ENCODE measurements around the gene SFI1. TPM values are rescaled to one million over a fixed set of nuclear protein-coding genes. Genes with fewer than 3 reads are reported as not detected.

The SFI1 gene
- total and polyA plus RNA-seq, 7 donors, result 6.5 to 40.9 (median 17.5) TPM

DNA sequence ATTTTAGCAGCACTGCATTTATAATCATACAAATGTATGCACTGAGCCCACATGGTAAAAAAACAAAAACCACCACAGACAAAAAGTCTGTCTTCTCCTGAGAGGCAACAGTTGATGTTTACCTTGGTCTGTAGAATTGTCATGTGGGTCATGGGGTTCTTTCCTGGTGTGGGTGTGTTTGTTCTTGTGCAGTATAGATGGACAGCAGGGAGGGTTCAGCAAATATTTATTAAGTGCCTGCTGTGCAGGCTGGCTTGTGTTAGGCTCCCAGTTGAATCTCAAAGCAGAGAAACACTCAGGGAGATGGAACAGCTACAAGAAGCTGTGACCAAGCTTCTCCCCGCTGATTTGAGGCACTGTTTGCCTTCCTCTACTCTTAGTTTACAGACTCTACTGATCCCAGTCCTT lies 83.5 kb downstream of the SFI1 start:
- no peaks in the 10 kb centered on the region for H3K9me3 ChIP-seq
- peaks cover 0 to 38% (median 2%) of the 10 kb centered on the region in 4 donors for H3K36me3 ChIP-seq
- 55 to 73% methylated on average over 1 of the region's 1 CpG for WGBS, 2 donors
- no peak for TF ChIP-seq EP300 (IDR thresholded peaks at IDR 0.05)
- TF ChIP-seq, protein P1, sequence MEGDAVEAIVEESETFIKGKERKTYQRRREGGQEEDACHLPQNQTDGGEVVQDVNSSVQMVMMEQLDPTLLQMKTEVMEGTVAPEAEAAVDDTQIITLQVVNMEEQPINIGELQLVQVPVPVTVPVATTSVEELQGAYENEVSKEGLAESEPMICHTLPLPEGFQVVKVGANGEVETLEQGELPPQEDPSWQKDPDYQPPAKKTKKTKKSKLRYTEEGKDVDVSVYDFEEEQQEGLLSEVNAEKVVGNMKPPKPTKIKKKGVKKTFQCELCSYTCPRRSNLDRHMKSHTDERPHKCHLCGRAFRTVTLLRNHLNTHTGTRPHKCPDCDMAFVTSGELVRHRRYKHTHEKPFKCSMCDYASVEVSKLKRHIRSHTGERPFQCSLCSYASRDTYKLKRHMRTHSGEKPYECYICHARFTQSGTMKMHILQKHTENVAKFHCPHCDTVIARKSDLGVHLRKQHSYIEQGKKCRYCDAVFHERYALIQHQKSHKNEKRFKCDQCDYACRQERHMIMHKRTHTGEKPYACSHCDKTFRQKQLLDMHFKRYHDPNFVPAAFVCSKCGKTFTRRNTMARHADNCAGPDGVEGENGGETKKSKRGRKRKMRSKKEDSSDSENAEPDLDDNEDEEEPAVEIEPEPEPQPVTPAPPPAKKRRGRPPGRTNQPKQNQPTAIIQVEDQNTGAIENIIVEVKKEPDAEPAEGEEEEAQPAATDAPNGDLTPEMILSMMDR (IDR thresholded peaks at IDR 0.05), result no peak
- no peak for TF ChIP-seq POLR2AphosphoS5 (IDR thresholded peaks at IDR 0.05)
- TF ChIP-seq POLR2A (IDR thresholded peaks at IDR 0.05), result no peak
- H3K27ac ChIP-seq, result no peak overlapping the region
- no peak overlapping the region for H3K4me3 ChIP-seq
- DNase-seq, result no peak
- H3K4me1 ChIP-seq, result no peaks in the 10 kb centered on the region
- intact Hi-C loops (cut with DNase I), result no loop called here
- H3K27me3 ChIP-seq, result no peaks in the 10 kb centered on the region

DNA sequence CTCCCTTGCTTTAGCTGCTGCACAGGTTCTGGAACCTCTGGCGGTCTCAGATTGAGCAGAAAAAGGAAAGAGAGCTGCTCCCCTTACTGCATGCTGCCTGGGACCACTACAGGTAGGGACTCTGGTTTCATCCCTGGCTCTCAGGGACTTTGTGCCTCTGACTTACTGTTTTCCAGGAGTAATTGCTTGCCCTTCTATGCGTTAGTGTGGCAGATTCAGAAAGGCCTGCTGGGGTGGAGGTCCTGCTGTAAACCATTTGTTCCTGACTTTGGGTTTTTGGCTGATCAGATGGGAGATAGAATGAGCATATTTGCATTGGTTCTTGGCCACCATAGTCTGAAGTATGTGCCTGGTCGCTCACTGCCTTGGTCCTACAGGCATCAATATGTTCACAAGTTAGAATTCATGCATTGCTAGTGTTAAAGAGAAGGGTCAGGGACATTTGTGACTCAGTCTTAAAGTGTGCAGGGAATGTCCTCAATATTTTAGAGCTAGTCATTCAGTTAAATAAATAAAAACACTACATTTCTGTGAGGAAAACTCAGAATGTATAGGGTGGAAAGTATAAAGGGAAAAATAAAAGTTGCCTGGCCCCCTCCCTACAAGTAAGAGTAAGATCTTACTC lies 87.6 kb downstream of the SFI1 start:
- no peak overlapping the region for H3K27ac ChIP-seq
- WGBS, 2 donors, result 93 to 96% methylated on average over 3 of the region's 3 CpGs
- no peaks in the 10 kb centered on the region for H3K4me1 ChIP-seq
- H3K27me3 ChIP-seq, result no peaks in the 10 kb centered on the region
- intact Hi-C loops (cut with DNase I), result no loop called here
- peaks cover 12 to 40% (median 19%) of the 10 kb centered on the region in 4 donors for H3K36me3 ChIP-seq
- DNase-seq, result no peak
- no peaks in the 10 kb centered on the region for H3K9me3 ChIP-seq
- TF ChIP-seq POLR2A (IDR thresholded peaks at IDR 0.05) (no peak), POLR2AphosphoS5 (IDR thresholded peaks at IDR 0.05) (no peak), EP300 (IDR thresholded peaks at IDR 0.05) (no peak)
- TF ChIP-seq, protein P1 (IDR thresholded peaks at IDR 0.05), result no peak
- H3K4me3 ChIP-seq, result no peak overlapping the region

DNA sequence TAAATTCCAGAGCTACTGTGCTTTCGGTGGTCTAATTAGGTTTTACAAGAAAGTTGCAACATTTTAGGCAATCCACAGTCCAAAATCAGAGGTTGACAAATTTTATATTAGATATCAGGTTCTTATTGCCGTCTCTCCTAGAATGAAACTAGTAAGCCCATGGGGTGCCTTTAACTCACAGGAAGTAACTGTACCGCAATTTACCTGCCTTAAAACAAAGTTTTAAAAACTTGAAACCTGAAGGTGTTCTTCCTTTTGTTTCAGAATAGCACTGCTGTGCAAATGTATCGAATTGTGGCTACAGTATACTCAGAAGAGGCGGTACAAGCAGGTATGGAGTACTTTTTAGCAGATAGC lies 88.4 kb downstream of the SFI1 start:
- TF ChIP-seq, protein P1 (IDR thresholded peaks at IDR 0.05), result no peak
- no peak for TF ChIP-seq POLR2AphosphoS5 (IDR thresholded peaks at IDR 0.05)
- no peak for TF ChIP-seq POLR2A (IDR thresholded peaks at IDR 0.05)
- TF ChIP-seq EP300 (IDR thresholded peaks at IDR 0.05), result no peak
- Histone ChIP-seq H3K27ac (no peak overlapping the region), H3K27me3 (no peaks in the 10 kb centered on the region), H3K9me3 (no peaks in the 10 kb centered on the region), H3K4me3 (no peak overlapping the region), H3K36me3 (peaks cover 12 to 45% (median 21%) of the 10 kb centered on the region in 4 donors), H3K4me1 (no peaks in the 10 kb centered on the region)
- WGBS, 2 donors, result 89 to 96% methylated on average over 5 of the region's 5 CpGs
- intact Hi-C loops (cut with DNase I), result no loop called here
- DNase-seq, result no peak

DNA sequence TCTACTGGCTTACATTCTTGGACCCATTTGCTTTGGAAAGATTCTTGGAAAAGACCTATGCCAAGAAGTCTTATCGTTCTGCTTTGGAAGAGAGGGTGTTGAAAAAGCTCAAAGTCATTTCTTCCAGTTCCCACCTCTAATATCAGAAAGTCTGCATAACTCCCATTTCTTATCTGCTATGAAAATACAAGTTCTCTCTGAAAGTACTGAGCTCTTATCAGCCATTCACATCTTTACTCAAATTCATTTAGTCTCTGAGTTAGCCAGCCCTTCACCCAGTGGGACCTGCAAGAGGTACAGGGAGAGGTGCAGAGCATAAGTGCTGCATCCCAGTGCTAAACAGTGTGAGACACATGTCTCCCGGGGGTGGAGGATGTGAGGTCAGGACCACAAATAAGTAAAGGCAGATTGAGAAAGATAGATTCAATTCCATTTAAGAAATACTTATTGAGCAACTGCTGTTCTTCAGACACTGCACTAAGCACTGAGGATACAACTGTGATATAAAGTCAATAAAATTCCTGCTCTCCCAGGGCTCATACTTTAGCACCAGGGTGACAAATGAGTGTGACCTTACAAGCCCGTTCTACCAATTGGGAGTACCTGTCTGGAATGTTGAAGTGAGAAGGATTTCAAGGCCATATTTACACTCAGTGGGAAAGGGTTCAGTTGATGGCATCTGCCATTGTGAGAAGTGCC lies 89.0 kb downstream of the SFI1 start:
- WGBS, 2 donors, result 75 to 79% methylated on average over 3 of the region's 3 CpGs
- TF ChIP-seq, protein P1 (IDR thresholded peaks at IDR 0.05), result no peak
- TF ChIP-seq POLR2A (IDR thresholded peaks at IDR 0.05) (no peak), EP300 (IDR thresholded peaks at IDR 0.05) (no peak), POLR2AphosphoS5 (IDR thresholded peaks at IDR 0.05) (no peak)
- peaks cover 12 to 45% (median 21%) of the 10 kb centered on the region in 4 donors for H3K36me3 ChIP-seq
- H3K4me3 ChIP-seq, result no peak overlapping the region
- H3K4me1 ChIP-seq, result no peaks in the 10 kb centered on the region
- H3K27ac ChIP-seq, result no peak overlapping the region
- no peaks in the 10 kb centered on the region for H3K9me3 ChIP-seq
- no peaks in the 10 kb centered on the region for H3K27me3 ChIP-seq
- no peak for DNase-seq
- intact Hi-C loops (cut with DNase I), result no loop called here
